BJ (cell line): ENCODE measurements around the gene APPL1. TPM values are rescaled to one million over a fixed set of nuclear protein-coding genes. Genes with fewer than 3 reads are reported as not detected.

ENCODE experiments used
- CTCF ChIA-PET: fragments of 350-600 bp; formaldehyde crosslinking; extraction: SDS; loops from one replicate; lab custom pipeline; 2021; ENCODE audit warnings: antibody characterized with exemption, inconsistent platforms; lab: Yijun Ruan, JAX
- POLR2A ChIA-PET: fragments of 300-600 bp; sonication (Branson Sonifier 250); formaldehyde crosslinking; extraction: SDS; loops from one replicate; lab custom pipeline; 2021; ENCODE audit warnings: antibody characterized with exemption; lab: Charles Lee
- DNase-seq: peaks from one replicate; pipeline ENCODE4 v3.0.0-alpha.2; 2011; ENCODE audit warnings: low read depth
- H3K27me3 ChIP-seq: 2 replicates; pipeline ENCODE4 v1.6.0; 2011; ENCODE audit warnings: low read length; ENCODE audit not compliant: control insufficient read depth, insufficient read depth
- H3K36me3 ChIP-seq: 2 replicates; pipeline ENCODE4 v1.5.1; 2011; ENCODE audit warnings: low read length; ENCODE audit not compliant: control insufficient read depth, insufficient read depth
- H3K4me3 ChIP-seq: 2 replicates; pipeline ENCODE4 v1.5.1; 2011; ENCODE audit warnings: low read depth, mild to moderate bottlenecking, control low read depth, low read length
- polyA plus RNA-seq: library from polyadenylated mRNA; depleted of rRNA; stranded (reverse); fragments of >200 nt; gene quantifications from 2 replicates; pipeline ENCODE4 v1.2.3, GENCODE V29; 2011; rRNA removed
- TF ChIP-seq, protein P1 (sequence below): IDR thresholded peaks from 2 replicates; pipeline ENCODE4 v1.5.1; 2011; ENCODE audit warnings: low read depth, mild to moderate bottlenecking, control low read depth, inconsistent platforms, low read length, moderate library complexity; ENCODE audit not compliant: insufficient read depth

Gene APPL1
- polyA plus RNA-seq, 1 experiment: 14.1 TPM

DNA sequence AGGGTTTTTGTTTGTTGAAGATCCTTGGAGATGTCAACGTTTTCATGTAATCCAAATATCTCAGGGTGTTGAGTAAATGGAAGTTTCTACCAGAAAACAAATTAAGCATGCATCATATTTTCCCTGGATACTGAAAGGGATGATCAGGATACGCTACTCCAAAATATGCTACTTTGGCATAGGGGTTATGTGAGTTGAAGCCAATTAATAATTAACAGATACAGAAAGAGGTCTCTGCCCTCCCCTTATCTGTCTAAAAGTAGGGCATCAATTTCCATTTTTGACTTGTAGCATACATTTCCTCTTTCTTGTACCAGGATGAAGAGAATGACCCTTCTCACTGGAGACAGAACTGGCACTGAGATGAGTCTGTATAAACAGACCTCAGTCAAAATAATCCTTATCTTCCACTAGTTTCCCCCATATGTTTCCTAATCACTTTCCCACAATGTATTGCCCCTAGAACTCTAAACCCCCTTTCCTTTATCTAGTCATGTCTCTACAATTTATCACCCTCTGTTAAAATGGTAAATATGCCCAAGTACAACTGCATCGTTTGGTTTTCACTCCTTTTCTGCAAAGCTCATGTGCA lies 82.3 kb downstream of the APPL1 start:
- TF ChIP-seq, protein P1, sequence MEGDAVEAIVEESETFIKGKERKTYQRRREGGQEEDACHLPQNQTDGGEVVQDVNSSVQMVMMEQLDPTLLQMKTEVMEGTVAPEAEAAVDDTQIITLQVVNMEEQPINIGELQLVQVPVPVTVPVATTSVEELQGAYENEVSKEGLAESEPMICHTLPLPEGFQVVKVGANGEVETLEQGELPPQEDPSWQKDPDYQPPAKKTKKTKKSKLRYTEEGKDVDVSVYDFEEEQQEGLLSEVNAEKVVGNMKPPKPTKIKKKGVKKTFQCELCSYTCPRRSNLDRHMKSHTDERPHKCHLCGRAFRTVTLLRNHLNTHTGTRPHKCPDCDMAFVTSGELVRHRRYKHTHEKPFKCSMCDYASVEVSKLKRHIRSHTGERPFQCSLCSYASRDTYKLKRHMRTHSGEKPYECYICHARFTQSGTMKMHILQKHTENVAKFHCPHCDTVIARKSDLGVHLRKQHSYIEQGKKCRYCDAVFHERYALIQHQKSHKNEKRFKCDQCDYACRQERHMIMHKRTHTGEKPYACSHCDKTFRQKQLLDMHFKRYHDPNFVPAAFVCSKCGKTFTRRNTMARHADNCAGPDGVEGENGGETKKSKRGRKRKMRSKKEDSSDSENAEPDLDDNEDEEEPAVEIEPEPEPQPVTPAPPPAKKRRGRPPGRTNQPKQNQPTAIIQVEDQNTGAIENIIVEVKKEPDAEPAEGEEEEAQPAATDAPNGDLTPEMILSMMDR: no peak
- Histone ChIP-seq H3K27me3 (no peaks in the 10 kb centered on the region; the same call in 1 of the 2 replicates), H3K36me3 (no peaks in the 10 kb centered on the region), H3K4me3 (no peak overlapping the region)
- DNase-seq: no peak
- CTCF ChIA-PET: interaction anchor here (0.6 kb wide), 1 partner anchor 12 kb away, joined by 3 read pairs; no protein-coding TSS in a partner anchor
- POLR2A ChIA-PET: no interaction called here

DNA sequence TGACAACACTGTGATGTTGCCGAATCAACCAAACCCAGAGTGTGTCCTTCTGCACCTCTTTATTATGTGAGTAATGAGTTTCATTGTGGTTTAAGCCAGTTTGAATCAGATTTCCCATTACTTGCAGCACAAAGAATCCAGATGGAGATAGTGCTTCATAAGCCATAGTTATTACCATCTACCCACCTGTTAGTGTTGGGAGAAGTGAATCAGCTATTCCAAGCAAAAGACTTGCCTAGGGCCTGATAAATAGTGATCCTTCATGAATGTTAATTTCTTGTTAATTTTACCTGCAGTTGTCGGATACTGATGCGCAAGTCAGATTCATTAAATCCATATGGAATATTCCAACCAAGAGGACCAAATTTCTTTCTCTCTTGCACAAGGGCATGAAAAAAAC lies 86.7 kb downstream of the APPL1 start:
- Histone ChIP-seq H3K4me3 (no peak overlapping the region), H3K36me3 (no peaks in the 10 kb centered on the region), H3K27me3 (no peaks in the 10 kb centered on the region; the same call in 1 of the 2 replicates)
- CTCF ChIA-PET: no interaction called here
- DNase-seq: no peak
- TF ChIP-seq, protein P1: no peak
- POLR2A ChIA-PET: no interaction called here

Other genes starting within 250 kb of the APPL1 start
- not detected in 2 replicates for gene SPATA12, start 167.1 kb upstream of the APPL1 start, polyA plus RNA-seq
- 0.40 and 0.60 TPM in 2 replicates for gene IL17RD, start 62.4 kb upstream of the APPL1 start, polyA plus RNA-seq
- 0.25 and 0.40 TPM in 2 replicates for gene HESX1, start 27.8 kb upstream of the APPL1 start, polyA plus RNA-seq
- not detected in 2 replicates for gene ASB14, start 65.0 kb downstream of the APPL1 start, polyA plus RNA-seq